Lung microvascular endothelial cell (primary cell): ENCODE data around the gene YAP1. TPM values are rescaled to one million over a fixed set of nuclear protein-coding genes. Genes with fewer than 3 reads are reported as not detected.
A peak's percentile ranks its signal among the peaks of the same experiment; 100 is the strongest.
"Not testable (repeated sequence)": the region's sequence is repeated elsewhere in the genome, so short reads cannot be mapped to it uniquely, and the experiment has no call there.

Source experiments
- DNase-seq, 2 donors: peaks; one replicate each; pipeline versions ENCODE4 v3.0.0 to v3.0.0-alpha.2; 2010; ENCODE audit warnings: low read depth in 2 of 2
- total RNA-seq: library from RNA; depleted of rRNA; stranded (reverse); fragments of >200 nt; gene quantifications from 2 replicates; pipeline ENCODE4 v1.2.1, GENCODE V29; 2014

Gene YAP1
- total RNA-seq, 1 donor from 2014 or later: 94.6 TPM

DNA sequence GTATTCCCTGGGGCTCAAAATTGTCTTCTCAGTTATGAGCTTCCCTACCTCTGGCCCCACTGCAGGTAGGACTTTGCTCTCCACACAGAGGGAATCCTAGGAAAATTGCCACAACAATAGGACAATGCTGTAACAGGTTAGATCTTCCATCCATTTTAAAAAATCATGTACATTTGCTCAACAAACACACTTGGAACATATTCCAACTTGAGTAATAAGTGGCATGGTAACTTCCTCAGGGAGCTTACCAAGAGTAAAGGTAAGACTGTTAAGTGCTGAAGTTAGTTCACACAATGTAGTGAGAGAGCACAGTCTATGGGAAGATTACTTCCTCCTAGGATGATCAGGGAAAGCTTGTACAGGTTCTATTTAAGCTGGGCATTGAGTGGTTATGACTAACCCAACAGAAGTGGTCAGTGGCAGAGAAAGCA is 128.2 kb downstream of the YAP1 start:
- DNase-seq: no peak

DNA sequence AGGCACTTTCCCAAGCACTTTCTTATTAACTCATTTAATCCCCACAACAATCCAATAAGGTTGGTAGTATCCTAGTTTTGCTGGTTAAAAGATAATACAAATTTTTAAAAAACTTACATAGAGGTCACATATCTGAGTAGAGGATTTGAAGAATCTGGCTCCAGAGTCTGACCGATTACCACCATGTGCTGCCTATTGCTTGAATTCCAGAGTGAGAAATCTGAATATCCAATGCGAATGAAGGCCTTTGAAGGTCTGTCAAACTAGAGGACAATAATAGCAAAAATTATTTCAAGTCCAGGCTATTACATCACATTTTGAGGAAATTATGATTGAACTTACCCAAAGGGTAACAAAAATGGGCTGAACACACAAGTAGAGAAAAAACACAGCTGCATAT is 129.2 kb downstream of the YAP1 start:
- no peak for DNase-seq

DNA sequence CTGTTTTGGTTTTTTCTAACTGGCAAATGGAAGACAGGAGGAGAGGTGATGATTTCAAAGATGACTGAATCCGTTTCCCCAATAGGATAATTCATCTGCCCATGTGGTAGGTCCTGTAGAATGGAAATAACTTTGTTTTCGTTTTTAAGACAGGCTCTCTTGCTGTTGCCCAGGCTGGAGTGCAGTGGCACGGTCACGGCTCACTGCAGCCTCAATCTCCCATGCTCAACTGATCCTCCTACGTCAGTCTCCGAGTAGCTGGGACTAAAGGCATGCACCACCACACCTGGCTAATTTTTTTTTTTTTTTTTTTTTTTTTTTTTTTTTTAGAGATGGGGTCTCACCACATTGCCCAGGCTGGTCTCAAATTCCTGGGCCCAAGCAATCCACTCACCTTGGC is 129.7 kb downstream of the YAP1 start:
- DNase-seq: no peak

DNA sequence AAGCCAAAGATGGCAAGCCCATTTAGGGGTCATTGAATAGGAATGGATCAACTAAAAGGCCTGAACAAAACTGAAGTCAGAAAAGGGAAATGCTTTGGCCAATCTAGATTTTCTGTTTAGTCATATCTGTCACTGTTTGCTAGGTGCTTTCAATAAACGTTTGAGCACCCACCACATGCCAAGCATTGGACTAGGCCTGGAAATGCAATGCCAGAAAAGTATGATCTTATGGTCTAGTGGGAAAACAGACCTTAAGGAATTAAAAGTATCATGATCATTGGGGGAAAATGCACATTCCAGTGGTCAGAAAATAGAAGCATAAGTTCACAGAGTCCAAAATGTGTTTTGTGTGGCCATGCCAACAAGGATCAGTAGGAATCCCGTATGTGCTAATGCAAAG is 130.3 kb downstream of the YAP1 start:
- no peak for DNase-seq

DNA sequence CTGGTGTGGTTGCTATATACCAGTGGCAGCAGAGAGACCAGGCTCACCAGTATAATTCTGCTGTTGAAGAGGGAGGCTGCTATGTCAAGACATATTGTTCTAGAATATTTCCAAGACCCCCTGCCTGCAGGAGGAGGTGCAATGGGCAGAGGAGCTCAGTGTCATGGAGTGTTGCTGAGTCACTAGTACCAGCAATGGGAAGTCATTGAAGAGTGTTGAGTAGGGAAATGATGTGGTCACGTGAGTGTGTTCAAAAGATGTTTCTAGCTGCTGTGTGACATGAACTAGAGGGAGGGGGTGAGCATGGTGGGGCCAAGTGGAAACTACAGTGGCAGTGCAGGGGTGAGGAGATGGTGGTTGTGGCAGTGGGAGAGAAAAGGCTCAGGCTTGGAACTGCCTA is 130.8 kb downstream of the YAP1 start:
- peak in 1 of 2 donors; percentile 20 for DNase-seq

DNA sequence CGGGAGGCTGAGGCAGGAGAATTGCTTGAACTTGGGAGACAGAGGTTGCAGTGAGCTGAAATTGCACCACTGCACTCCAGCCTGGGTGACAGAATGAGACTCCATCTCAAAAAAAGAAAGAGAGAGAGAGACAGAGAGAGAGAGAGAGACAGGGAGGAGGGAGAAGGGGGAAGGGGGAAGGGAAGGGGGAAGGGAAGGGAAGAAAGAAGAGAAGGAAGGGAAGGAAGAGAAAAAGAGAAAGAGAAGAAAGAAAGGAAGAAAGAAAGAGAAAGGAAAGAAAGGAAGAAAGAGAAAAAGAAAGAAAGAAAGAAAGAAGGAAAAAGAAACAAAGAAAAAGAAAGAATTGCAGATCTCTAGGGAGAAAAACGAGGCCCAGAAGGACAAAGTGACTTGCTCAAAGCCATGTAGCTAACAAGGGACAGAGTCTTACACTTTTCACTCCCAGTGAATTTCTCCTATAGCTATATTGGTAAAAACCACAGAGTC is 133.2 kb downstream of the YAP1 start:
- DNase-seq: no peak

DNA sequence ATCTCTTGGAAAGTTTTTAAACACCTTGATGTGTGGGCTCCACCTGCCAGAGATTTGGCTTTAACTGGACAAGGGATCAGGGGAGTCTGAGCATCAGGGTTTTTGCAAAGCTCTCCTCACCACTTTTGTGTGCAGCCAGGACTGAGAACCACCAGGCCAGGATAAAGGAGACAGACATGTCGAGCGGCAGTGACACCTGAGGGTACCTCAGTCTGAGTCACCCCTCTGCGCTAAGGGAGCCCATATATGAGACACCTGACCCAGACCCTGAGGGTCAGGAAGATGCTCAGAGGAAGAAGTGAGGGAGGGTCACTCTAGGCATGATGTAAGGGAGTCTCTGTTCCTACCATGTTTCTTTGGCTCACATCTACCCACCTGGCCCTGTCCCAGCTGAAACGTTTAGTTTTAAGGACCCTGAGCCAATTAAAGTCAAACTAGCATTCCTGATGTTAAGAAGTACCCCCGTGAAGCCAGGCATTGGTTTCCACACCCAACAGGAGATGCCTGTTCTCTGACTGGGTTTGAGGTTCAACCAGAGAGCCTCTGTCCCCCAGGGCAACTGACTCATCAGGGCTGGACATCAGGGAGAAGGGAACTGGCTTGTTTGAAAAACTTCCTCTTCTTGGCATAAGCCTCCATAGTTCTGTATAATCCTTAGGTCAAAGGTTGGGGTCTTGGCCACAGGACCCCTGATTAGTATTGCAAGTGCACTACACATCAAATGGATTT is 134.6 kb downstream of the YAP1 start:
- DNase-seq: peak in 1 of 2 donors; percentile 40

DNA sequence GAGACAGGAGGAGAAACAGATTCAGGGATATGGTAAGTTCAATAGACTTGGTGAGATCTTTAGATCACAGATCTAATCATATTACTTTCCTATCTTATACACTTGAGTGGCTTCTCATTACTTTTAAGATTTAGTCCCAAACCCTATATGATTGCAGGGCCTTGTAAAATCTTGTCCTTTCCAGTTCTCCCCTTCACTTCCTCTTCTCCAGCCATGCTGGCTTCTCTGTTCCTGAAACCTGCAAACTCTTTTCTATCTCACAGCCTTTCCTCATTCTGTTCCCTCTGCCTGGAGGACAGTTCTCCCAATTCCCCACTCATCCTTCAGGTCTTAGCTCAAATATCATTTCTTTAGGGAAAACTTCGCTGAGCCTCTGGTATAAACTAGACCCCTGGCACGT is 141.2 kb downstream of the YAP1 start:
- DNase-seq: no peak

DNA sequence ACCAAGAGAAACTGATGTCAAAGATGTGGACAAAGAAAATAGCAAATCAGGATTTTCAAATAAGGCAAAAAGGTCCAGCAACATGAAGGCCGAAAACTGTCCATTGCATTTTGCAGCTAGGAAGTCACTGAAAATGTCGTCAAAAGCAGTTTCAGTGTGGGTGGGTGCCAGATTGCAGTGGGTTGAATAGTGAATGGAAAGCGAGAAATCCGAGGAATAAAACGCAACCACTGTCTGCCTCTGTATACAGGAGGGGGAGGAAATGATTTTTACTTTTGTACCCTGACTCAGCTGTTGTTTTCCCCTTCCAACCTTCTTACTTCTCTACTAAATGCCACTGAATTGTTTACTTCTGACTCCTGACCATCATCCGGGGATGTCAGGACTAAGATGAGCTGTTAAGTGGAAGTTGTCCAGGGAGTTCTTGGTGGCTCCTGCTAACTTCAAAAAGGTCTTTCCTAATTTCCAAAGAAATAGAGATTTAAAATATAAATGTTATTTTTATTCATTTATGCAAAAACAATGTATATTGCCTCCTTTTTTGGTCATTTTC is 142.2 kb downstream of the YAP1 start:
- peak in 1 of 2 donors; percentile 45 for DNase-seq

DNA sequence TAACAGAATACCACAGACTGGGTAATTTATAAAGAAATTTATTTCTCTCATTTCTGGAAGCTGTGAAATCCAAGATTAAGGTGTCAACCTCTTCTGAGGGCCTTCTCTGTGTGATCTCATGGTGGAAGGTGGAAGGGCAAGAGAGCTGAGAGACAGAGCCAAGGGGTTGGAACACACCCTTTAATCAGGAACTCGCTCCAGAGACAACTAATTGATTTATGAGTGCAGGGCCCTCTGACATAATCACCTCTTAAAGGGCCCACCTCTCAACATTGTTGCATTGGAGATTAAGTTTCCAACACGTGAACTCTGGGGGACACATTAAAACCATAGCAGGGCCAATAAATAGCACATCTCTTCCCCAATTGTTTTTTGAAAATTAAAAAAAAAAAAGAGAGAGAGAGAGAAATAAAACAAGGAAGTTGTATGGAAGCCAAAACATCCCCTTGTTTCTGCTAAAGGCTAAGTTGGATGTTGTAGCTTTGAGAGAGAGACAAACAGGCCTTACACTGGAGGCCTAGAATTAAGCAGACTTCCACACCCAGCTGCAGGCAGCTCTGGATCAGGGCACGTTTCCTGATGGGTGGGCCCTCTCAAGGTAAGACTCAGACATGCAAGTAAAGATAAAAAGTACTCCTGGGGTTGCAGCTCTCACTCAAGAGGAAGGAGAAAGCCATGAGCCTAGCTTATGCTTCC is 142.9 kb downstream of the YAP1 start:
- DNase-seq: no peak

DNA sequence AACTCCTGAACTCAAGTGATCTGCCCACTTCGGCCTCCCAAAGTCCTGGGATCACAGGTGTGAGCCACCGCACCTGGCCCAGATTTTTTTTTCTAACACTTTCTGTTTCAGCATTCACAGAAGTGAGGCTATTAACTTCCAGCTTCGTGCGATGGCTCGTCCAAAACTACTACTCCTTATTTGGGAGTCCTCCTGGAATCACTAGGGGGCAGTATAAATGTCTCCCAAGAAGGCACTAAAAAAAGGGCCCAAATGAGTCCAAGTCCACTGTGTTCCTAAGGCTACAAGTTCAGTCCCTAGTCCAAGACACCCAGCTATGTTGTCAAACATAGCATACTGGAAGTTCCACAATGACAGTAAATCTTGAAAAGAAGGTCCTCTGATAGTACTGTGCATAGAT is 143.8 kb downstream of the YAP1 start:
- DNase-seq: no peak

DNA sequence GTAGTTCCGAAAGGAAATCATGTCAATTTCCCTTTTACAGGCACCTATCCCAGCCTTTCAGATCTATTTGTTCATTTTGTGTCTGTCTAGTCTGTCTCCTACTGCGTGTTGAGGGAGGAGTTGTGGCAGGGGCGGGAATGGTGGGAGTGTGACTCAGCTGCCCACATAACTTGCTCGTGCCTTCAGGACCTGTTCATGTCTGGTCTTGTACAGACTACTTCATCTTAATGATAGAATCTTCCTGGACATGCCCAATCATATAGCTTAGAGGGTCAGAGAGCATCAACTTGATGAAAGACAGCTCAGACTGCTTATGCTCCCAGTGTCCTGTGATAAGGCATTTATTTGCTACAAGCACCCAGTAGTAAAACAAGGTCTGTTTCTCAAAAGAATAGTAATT is 146.0 kb downstream of the YAP1 start:
- peak in 1 of 2 donors; percentile 73 for DNase-seq

DNA sequence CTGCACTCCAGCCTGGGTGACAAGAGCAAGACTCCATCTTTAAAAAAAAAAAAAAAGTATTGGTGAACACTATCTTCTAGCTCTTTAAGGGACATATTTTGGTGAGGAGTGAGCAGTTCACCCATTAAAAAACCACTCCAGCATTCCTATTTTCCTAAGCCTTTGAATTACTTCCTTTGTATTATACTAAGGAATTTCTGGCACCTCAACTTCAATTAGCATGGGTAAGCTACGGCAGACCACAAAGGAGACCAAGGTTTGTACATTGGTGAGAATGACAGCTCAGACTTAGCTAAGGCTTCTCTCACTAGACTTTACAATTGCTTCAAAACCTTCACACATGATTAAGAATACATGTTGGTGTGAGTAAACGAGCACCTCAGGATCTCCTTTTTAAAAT is 150.0 kb downstream of the YAP1 start:
- no peak for DNase-seq

DNA sequence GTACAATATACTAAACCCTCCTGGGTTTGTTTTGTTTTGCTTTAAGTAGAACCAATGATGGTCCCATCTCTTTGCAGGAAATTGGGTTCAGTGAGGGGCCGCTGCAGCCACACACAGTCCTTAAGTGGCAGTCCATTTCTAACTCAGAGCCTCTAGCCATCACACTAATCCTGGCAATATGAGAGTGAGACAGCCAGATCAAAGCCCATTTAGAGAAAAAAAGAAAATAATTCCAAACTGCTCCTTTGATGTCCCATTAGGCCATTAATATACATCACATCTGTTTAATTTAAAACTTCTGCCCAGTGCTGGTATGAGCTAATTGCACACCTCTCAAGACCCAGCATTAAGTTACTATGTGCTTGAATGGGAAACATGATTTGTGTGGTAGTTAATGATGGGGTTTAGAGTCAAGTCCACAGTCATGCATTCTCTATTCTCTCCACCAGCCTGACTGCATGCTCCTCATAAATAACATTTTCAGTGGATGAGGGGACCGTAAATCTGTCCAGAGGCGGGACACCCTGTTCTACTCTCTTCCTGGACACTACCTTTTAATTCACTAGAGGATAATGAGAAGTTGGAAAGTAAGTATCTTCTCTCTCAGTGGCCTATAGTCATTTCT is 153.2 kb downstream of the YAP1 start:
- no peak for DNase-seq

DNA sequence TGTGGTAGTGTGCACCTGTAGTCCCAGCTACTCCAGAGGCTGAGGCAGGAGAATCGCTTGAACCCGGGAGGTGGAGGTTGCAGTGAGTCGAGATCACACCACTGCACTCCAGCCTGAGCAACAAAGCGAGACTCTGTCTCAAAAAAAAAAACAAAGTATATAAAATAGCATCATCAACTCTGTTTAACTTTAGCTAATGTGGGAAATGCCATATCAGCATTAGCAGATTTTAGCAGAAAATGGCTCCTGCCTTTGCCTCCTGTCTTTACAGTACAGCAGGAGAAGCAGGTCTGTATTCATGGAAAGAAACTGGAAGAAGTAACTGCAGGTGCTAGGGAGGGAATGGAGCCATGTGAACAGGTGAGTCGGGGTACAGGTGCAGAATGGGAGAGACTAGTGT is 154.5 kb downstream of the YAP1 start:
- DNase-seq: not testable (repeated sequence)

DNA sequence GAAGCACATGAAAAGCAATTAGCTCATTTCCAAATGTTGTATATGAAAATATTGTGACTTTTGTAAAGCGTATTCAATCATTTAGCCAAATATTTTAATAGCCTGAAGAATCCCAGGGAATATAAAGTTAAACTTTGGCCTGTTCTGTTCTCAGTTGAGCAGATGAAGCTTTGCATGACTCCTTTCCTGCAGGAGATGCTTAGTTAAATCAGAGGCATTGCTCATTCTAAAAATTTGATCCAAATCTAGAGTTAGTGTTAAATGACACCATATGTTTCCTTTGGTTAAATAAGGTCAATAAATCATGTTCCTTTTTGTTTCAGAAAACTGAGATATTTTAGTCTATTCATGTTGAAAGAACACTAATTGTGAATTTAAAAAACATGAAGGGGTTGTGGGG is 155.9 kb downstream of the YAP1 start:
- DNase-seq: peak in 1 of 2 donors; percentile 41

DNA sequence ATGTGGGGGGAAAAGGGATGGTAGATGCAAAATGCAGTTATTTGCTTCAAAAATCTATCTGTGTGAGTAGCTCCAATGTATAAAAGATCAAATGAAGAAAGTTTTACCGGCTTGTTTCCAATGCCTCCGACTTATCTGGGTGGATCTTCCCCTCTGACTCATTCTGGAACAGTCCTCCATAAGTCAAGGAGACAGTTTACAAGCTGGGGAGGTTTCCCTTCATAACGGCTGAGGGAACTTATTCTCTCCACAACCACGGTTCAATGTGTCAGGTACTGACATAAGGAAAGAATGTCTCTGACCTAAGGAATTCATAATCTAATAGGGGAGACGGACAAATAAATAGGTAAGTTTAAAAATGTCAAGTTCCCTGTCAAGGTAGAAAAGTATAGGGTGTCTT is 157.4 kb downstream of the YAP1 start:
- peak in 1 of 2 donors; percentile 68 for DNase-seq

DNA sequence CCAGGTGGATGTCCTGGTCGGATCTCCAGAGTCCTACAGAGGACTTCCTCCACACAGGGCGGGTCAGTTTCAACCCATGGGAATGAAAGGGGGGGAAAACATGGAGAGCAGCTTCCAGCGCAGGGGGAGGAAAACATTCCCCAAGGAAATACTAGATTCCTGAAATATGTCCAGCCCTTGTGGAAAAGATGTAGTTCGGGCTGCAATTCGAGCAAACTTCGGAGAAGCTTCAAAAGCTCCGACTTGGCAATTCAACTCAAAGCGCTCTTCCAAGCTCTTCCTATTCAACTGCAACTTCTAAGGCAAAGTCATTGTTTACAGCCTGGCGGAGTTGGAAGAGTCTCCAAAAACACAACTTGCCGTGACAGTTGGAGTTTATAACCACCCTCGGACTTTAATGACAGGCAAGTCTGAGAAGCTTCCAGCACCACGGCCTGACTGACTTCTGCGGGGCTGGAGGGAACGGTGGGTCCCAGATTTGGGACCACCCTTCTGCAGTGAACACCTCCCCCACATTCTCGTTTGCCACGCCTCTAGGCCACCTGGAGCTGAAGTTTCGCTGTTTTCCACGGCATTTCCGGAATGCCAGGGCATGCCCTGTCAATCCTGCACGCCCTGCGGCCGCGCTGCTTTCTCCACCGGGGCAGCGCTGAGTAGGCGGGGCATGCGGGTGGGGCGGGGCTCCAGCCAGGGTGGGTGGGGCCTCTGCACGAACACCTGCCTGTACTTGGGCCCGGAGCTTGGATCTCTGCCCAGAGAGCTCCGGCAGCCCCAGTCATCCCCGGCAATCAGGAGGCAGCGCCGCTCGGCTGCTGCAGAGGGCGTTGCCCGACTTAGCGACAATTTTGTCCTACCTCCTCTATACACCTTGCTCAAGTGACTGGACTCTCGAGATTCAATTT is 158.1 kb downstream of the YAP1 start:
- peak; percentile 58 to 79 for DNase-seq

DNA sequence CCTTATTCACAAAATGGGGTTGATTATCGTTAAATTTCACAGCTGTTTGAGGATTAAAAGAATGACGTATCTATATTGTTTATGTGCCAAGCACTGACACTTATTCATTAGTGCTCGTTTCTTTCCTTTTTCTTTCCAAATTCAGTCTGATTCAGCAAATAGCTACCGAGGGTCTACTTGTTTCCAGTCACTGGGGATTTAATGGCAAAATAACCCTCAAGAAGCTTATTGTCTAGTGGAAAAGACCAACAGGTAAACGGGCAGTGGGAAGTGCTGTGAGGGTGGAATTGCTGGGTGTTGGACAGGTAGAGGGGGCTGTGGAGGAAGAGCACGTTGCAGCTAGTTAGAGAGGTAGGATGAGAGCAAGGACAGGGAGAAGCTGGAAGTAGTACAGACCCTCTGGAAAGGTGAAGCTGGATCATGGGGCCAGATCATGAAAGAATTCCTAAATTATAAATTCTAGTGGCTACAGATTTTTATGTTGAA is 158.8 kb downstream of the YAP1 start:
- DNase-seq: no peak

DNA sequence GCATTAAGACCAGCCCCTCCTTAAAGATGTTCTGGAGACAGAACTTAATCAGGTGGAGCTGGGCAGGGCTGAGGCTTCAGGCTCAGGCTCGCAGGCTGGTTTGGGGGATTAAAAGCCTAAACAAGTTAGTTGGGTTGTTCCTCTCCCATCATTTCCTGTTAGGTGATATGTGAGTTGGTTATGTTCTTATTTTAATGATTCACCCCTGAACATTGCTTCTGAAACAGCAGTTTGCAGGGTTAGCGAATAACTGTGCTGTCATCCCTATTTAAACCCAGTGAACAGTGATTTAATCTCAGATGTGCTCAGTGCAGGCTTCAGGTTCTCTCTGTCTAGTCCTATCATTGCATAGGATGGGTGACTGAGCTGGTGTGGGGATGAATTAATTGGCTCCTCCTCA is 159.7 kb downstream of the YAP1 start:
- DNase-seq: peak in 1 of 2 donors; percentile 19
